ENCODE results near the gene KLF3. TPM values are rescaled to one million over a fixed set of nuclear protein-coding genes. Genes with fewer than 3 reads are reported as not detected.

The KLF3 gene
- total RNA-seq, 4 donors from 2014 or later: 30.8 to 50.4 (median 40.4) TPM

- no peaks in the 10 kb centered on the region for H3K9me3 ChIP-seq
- DNase-seq (ENCODE audit: extremely low spot score): peak; percentile 37
- no peak overlapping the region for H3K4me3 ChIP-seq
- no peak for TF ChIP-seq POLR2AphosphoS5 (IDR thresholded peaks at IDR 0.05)
- no peak for TF ChIP-seq POLR2A (IDR thresholded peaks at IDR 0.05; ENCODE audit: low read depth)
- no peak for TF ChIP-seq CTCF (IDR thresholded peaks at IDR 0.05)
- no peak for TF ChIP-seq EP300 (IDR thresholded peaks at IDR 0.05)
- no peaks in the 10 kb centered on the region for H3K27me3 ChIP-seq
- H3K36me3 ChIP-seq: no peaks in the 10 kb centered on the region
- no peak overlapping the region for H3K27ac ChIP-seq (replicated peaks in 1 of 4)
- intact Hi-C loops (cut with DNase I): no loop called here
- peaks cover 0 to 19% (median 9%) of the 10 kb centered on the region in 4 donors for H3K4me1 ChIP-seq
- 90% methylated on average over 2 of the region's 2 CpGs for WGBS
Measured at GRCh38 chr4:38706301-38706700, 42.3 kb downstream of the KLF3 start.

GRCh38 chr4:38710053-38710452 is 46.1 kb downstream of the KLF3 start:
- intact Hi-C loops (cut with DNase I): no loop called here
- H3K4me1 ChIP-seq: no peaks in the 10 kb centered on the region
- no peaks in the 10 kb centered on the region for H3K27me3 ChIP-seq
- 85% methylated on average over 2 of the region's 2 CpGs for WGBS
- TF ChIP-seq CTCF (IDR thresholded peaks at IDR 0.05): no peak
- TF ChIP-seq POLR2AphosphoS5 (IDR thresholded peaks at IDR 0.05): no peak
- TF ChIP-seq EP300 (IDR thresholded peaks at IDR 0.05): no peak
- no peak for TF ChIP-seq POLR2A (IDR thresholded peaks at IDR 0.05; ENCODE audit: low read depth)
- H3K27ac ChIP-seq (replicated peaks in 1 of 4): no peak overlapping the region
- H3K9me3 ChIP-seq: peaks cover 0 to 4% (median 0%) of the 10 kb centered on the region in 4 donors
- no peaks in the 10 kb centered on the region for H3K36me3 ChIP-seq
- no peak overlapping the region for H3K4me3 ChIP-seq
- DNase-seq (ENCODE audit: extremely low spot score): no peak

- Histone ChIP-seq H3K27ac (replicated peaks in 1 of 4) (no peak overlapping the region), H3K4me3 (no peak overlapping the region), H3K9me3 (peaks cover 0 to 4% (median 0%) of the 10 kb centered on the region in 4 donors), H3K36me3 (no peaks in the 10 kb centered on the region), H3K4me1 (no peaks in the 10 kb centered on the region), H3K27me3 (no peaks in the 10 kb centered on the region)
- DNase-seq (ENCODE audit: extremely low spot score): peak; percentile 47
- intact Hi-C loops (cut with DNase I): no loop called here
- TF ChIP-seq EP300 (IDR thresholded peaks at IDR 0.05) (no peak), POLR2AphosphoS5 (IDR thresholded peaks at IDR 0.05) (no peak), POLR2A (IDR thresholded peaks at IDR 0.05; ENCODE audit: low read depth) (no peak), CTCF (IDR thresholded peaks at IDR 0.05) (no peak)
- WGBS: 83% methylated on average over 2 of the region's 2 CpGs
Measured at GRCh38 chr4:38711066-38711465, 47.1 kb downstream of the KLF3 start.

- no peak for DNase-seq (ENCODE audit: extremely low spot score)
- 66% methylated on average over 4 of the region's 4 CpGs for WGBS
- Histone ChIP-seq H3K9me3 (peaks cover 0 to 4% (median 0%) of the 10 kb centered on the region in 4 donors), H3K36me3 (no peaks in the 10 kb centered on the region), H3K27ac (replicated peaks in 1 of 4) (no peak overlapping the region), H3K4me1 (no peaks in the 10 kb centered on the region), H3K4me3 (no peak overlapping the region), H3K27me3 (no peaks in the 10 kb centered on the region)
- no peak for TF ChIP-seq POLR2A (IDR thresholded peaks at IDR 0.05; ENCODE audit: low read depth)
- TF ChIP-seq POLR2AphosphoS5 (IDR thresholded peaks at IDR 0.05): no peak
- no peak for TF ChIP-seq CTCF (IDR thresholded peaks at IDR 0.05)
- no peak for TF ChIP-seq EP300 (IDR thresholded peaks at IDR 0.05)
- intact Hi-C loops (cut with DNase I): no loop called here
Measured at GRCh38 chr4:38715050-38715449, 51.1 kb downstream of the KLF3 start.

- H3K9me3 ChIP-seq: peaks cover 0 to 4% (median 0%) of the 10 kb centered on the region in 4 donors
- intact Hi-C loops (cut with DNase I): no loop called here
- H3K27me3 ChIP-seq: no peaks in the 10 kb centered on the region
- 96% methylated on average over 3 of the region's 3 CpGs for WGBS
- H3K27ac ChIP-seq (replicated peaks in 1 of 4): no peak overlapping the region
- DNase-seq (ENCODE audit: extremely low spot score): peak; percentile 12
- H3K36me3 ChIP-seq: no peaks in the 10 kb centered on the region
- no peaks in the 10 kb centered on the region for H3K4me1 ChIP-seq
- no peak overlapping the region for H3K4me3 ChIP-seq
- no peak for TF ChIP-seq EP300 (IDR thresholded peaks at IDR 0.05)
- TF ChIP-seq POLR2AphosphoS5 (IDR thresholded peaks at IDR 0.05): no peak
- TF ChIP-seq POLR2A (IDR thresholded peaks at IDR 0.05; ENCODE audit: low read depth): no peak
- no peak for TF ChIP-seq CTCF (IDR thresholded peaks at IDR 0.05)
Measured at GRCh38 chr4:38716256-38716655, 52.3 kb downstream of the KLF3 start.
